Mammary epithelial cell (primary cell): Measurements from ENCODE around the gene ANKRD60.

ENCODE experiments used
- EZH2 ChIP-seq: IDR thresholded peaks from 2 replicates; pipeline ENCODE4 v1.6.1; 2012; ENCODE audit warnings: low read length, inconsistent platforms, borderline replicate concordance
- TF ChIP-seq, protein P1 (sequence below), 2 donors: IDR thresholded peaks in 1 of 2; conservative IDR thresholded peaks in 1 of 2; 2 replicates each; pipeline ENCODE4 v1.5.1; 2011 to 2012; ENCODE audit warnings: inconsistent platforms in 2 of 2, low read length in 2 of 2, mild to moderate bottlenecking in 2 of 2, control low read depth in 1 of 2, low read depth in 1 of 2; ENCODE audit not compliant: insufficient read depth in 1 of 2; ENCODE audit errors: extremely low read depth in 1 of 2

DNA sequence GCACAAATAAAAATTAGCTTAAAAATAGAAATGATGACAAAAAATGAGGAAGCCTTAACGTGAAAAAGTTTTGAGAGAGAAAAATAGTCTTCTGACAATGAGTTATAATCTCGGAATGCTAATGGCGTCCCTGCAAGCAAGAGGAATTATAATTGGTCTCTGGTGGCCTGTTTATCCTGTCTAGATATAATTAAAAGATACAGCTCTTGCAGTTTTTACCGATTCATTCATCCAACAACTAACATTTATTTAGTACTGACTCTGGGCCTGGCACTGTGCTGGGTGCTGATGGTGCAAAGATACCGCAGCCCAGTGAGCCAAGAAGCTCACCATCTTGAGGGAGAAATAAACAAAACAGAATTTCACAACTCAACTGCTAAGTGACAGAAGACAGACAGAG, 31.6 kb upstream of the ANKRD60 start:
- no peak for TF ChIP-seq EZH2
- TF ChIP-seq, protein P1, sequence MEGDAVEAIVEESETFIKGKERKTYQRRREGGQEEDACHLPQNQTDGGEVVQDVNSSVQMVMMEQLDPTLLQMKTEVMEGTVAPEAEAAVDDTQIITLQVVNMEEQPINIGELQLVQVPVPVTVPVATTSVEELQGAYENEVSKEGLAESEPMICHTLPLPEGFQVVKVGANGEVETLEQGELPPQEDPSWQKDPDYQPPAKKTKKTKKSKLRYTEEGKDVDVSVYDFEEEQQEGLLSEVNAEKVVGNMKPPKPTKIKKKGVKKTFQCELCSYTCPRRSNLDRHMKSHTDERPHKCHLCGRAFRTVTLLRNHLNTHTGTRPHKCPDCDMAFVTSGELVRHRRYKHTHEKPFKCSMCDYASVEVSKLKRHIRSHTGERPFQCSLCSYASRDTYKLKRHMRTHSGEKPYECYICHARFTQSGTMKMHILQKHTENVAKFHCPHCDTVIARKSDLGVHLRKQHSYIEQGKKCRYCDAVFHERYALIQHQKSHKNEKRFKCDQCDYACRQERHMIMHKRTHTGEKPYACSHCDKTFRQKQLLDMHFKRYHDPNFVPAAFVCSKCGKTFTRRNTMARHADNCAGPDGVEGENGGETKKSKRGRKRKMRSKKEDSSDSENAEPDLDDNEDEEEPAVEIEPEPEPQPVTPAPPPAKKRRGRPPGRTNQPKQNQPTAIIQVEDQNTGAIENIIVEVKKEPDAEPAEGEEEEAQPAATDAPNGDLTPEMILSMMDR (conservative IDR thresholded peaks at IDR 0.05 in 1 of 2, IDR thresholded peaks at IDR 0.05 in 1 of 2; ENCODE audit: extremely low read depth in 1 of 2, insufficient read depth in 1 of 2, low read depth in 1 of 2, low read length in 2 of 2) = no peak
